Activated CD4-positive, CD25-positive, alpha-beta regulatory T cell (primary cell): ENCODE measurements around the gene CYLD.

ENCODE experiments used
- DNase-seq, 4 experiments: peaks; one replicate each; lab custom pipeline; 2025; lab: John Stamatoyannopoulos, UW

Gene CYLD

GRCh38 chr16:50740736-50741135 is 1.1 kb upstream of the CYLD start:
- DNase-seq, result no peak

GRCh38 chr16:50741225-50741780 is 583 bp upstream of the CYLD start:
- no peak for DNase-seq

- DNase-seq, result peak in 1 of 4 experiments; percentile 22
Observed at GRCh38 chr16:50742576-50743200, 802 bp downstream of the CYLD start.

- DNase-seq, result no peak
Observed at GRCh38 chr16:50743581-50744225, 1.8 kb downstream of the CYLD start.

GRCh38 chr16:50744881-50745280 is 3.0 kb downstream of the CYLD start:
- no peak for DNase-seq

- DNase-seq, result no peak
Observed at GRCh38 chr16:50745940-50746339, 4.1 kb downstream of the CYLD start.

GRCh38 chr16:50747207-50747956 is 5.5 kb downstream of the CYLD start:
- no peak for DNase-seq

GRCh38 chr16:50751528-50751927 is 9.6 kb downstream of the CYLD start:
- DNase-seq, result no peak

- DNase-seq, result no peak
Observed at GRCh38 chr16:50752471-50753235, 10.8 kb downstream of the CYLD start.

GRCh38 chr16:50756473-50756872 is 14.6 kb downstream of the CYLD start:
- no peak for DNase-seq

GRCh38 chr16:50761267-50761666 is 19.4 kb downstream of the CYLD start:
- no peak for DNase-seq

- no peak for DNase-seq
Observed at GRCh38 chr16:50762241-50762640, 20.4 kb downstream of the CYLD start.

- no peak for DNase-seq
Observed at GRCh38 chr16:50763211-50763610, 21.3 kb downstream of the CYLD start.

- no peak for DNase-seq
Observed at GRCh38 chr16:50765260-50765659, 23.4 kb downstream of the CYLD start.

GRCh38 chr16:50765861-50766260 is 24.0 kb downstream of the CYLD start:
- no peak for DNase-seq

- DNase-seq, result no peak
Observed at GRCh38 chr16:50767197-50767596, 25.3 kb downstream of the CYLD start.

- no peak for DNase-seq
Observed at GRCh38 chr16:50771366-50771765, 29.5 kb downstream of the CYLD start.

GRCh38 chr16:50774405-50774804 is 32.5 kb downstream of the CYLD start:
- DNase-seq, result no peak

- DNase-seq, result no peak
Observed at GRCh38 chr16:50774960-50775359, 33.1 kb downstream of the CYLD start.

GRCh38 chr16:50776037-50776436 is 34.2 kb downstream of the CYLD start:
- no peak for DNase-seq

GRCh38 chr16:50778284-50779163 is 36.6 kb downstream of the CYLD start:
- no peak for DNase-seq
